Activated T-helper 9 cell treated with anti-CD3 and anti-CD28 coated beads, Interleukin-2, amount 50 U/mL, for 16 hours (primary cell): Measurements from ENCODE around the gene COG5.

Experiments used
- DNase-seq: peaks from one replicate; pipeline ENCODE4 v3.0.0-alpha.2; 2020; ENCODE audit warnings: low read depth

Gene COG5

GRCh38 chr7:107463139-107464078 lies 100.3 kb downstream of the COG5 start:
- peak; percentile 1 for DNase-seq

- no peak for DNase-seq
Measured at GRCh38 chr7:107461938-107462533, 101.7 kb downstream of the COG5 start.

- no peak for DNase-seq
Measured at GRCh38 chr7:107453388-107453787, 110.3 kb downstream of the COG5 start.

GRCh38 chr7:107450970-107451369 lies 112.8 kb downstream of the COG5 start:
- DNase-seq: no peak

DNA sequence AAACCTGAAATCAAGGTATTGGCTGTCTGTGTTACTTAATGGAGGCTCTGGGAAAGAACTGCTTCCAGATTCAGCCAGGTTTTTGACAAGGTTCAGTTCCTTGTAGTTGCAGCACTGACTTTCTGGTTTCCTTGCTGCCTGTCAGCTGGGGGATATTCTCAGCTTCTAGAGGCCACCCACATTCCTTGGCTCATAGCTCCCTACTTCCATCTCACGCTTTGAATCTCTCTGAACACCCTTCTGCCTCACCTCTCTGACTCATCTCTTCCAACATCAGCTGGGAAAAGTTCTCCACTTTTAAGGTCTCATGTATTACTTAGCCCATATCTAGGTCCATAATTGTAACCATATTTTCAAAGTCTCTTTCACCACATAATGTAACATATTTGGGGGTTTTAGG lies 116.7 kb downstream of the COG5 start:
- DNase-seq: no peak

DNA sequence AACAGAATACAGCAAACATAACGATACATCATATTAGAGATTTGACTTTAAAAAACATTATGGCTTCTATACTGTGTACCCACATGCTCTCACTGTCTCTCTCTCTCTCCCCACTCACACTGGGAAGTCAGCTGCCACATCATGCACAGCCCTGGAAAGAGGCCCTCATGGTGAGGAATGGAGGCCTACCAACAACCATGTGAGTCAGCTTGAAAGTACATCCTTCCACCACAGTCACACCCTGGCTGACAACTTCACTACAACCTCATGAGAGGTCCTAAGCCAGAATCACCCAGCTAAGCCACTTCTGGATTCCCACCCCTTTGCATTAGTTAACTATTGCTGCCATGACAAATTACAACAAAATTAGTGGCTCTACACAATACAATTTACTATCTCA lies 117.2 kb downstream of the COG5 start:
- no peak for DNase-seq

GRCh38 chr7:107442678-107443077 lies 121.0 kb downstream of the COG5 start:
- DNase-seq: no peak

DNA sequence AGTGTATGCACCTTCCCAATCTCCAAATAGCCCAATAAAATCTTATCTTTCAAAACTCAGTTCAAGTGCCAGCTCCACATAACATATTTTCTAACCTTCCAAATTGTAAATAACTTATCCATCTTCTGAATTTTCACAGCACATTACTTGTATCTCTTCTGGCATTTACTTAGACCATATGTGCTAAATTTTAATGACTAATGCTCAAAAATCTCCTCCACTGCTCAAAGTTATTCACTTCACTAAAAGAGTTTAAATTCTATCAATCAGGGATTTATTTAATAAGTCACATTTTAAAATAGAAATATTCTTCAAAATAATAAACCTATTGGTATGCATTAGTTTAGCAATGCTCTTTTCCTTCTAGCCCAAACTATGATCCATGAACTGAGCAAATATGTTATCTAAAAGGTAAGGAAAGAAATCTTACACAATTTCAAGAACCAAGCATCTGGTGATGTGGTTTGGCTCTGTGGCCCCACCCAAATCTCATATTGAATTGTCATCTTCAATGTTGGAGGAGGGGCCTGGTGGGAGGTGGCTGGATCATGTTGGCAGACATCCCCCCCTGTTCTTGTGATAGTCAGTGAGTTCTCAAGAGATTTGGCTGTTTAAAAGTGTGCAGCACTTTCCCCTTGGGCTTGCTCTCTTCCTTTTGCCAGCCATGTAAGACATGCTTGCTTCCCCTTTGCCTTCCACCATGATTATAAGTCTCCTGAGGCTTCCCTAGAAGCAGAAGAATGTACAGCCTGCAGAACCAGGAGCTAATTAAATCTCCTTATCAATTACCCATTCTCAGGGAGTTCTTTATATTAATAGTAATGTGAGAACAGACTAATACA lies 121.9 kb downstream of the COG5 start:
- no peak for DNase-seq

GRCh38 chr7:107439025-107439424 lies 124.7 kb downstream of the COG5 start:
- DNase-seq: no peak

DNA sequence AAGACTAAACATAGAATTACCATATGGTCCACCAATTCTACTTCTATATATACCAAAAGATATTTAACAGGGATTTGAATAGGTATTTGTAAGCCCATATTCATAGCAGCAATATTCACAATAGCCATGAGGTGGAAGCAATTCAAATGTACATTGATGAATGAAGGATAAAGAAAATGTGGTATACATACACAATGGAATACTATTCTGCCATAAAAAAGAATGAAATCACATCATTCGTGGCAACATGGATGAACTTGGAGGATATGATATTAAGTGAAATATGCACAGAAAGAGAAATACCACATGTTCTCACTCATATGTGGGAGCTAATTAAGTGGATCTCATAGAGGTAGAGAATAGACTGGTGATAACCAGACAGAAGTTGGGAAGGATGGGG lies 128.0 kb downstream of the COG5 start:
- no peak for DNase-seq

- no peak for DNase-seq
Measured at GRCh38 chr7:107432261-107432660, 131.5 kb downstream of the COG5 start.

- DNase-seq: no peak
Measured at GRCh38 chr7:107430057-107430456, 133.7 kb downstream of the COG5 start.

DNA sequence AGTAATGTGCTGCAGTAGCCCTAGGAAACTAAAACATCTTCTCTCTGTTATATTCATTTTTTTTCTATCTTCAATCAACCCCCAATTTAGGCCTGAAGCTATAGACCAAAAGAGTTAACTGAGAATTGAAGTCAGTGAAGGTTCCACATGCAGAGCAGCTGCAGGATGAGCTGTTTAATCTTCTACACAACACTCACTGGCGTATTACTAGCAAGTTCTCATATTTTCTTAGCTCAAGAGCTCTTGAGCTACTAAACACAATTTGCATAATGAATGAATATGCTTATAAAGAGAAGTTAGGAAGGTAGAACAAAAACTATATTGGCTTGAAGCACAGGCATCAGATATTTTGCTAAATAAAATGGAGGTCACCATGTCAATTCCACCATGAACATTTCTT lies 135.1 kb downstream of the COG5 start:
- DNase-seq: no peak

GRCh38 chr7:107427462-107427861 lies 136.3 kb downstream of the COG5 start:
- no peak for DNase-seq

DNA sequence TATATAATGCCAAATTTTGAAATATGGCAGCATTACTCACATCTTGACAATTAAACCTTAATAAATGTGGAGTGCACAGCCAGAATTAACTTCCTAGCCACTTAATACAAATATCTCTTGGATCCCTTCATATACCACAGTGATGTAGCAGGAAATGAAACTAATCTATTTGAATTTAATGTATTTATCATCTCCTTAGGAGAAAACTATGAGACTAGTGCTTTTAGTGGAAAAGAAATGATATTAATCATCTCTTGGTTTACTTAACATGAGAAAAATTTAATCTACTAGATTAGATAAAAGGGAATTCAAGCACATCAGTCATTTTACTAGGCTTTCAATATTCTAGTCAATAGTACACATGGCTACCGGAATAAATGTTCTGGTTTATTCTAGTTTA lies 149.5 kb downstream of the COG5 start:
- DNase-seq: no peak

DNA sequence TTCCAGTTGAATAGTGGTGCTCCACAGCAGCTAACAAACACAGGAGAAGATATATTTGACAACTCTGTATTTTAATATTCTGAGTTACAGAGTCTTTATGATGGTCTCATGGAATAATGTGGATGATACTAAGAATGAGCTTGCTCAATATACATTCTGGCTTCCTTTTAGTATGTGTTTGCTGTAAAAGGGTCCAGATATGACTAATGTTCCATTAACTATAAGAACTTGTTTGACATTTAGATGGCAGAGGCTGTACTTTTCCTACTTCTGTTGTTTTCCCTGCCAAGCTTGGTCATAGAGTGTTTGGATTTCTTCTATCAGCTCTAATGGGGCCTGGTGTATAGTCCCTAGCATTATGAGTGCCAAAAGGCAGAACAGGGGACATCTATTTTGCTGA lies 155.4 kb downstream of the COG5 start:
- no peak for DNase-seq

GRCh38 chr7:107405559-107405958 lies 158.2 kb downstream of the COG5 start:
- no peak for DNase-seq

GRCh38 chr7:107404740-107405537 lies 158.8 kb downstream of the COG5 start:
- no peak for DNase-seq

- DNase-seq: no peak
Measured at GRCh38 chr7:107398161-107398560, 165.6 kb downstream of the COG5 start.

GRCh38 chr7:107396990-107397389 lies 166.7 kb downstream of the COG5 start:
- no peak for DNase-seq

GRCh38 chr7:107396081-107396480 lies 167.6 kb downstream of the COG5 start:
- DNase-seq: no peak

GRCh38 chr7:107394831-107395230 lies 168.9 kb downstream of the COG5 start:
- DNase-seq: no peak
